ENCODE data around the gene TSR3.
A peak's percentile ranks its signal among the peaks of the same experiment; 100 is the strongest.

DNA sequence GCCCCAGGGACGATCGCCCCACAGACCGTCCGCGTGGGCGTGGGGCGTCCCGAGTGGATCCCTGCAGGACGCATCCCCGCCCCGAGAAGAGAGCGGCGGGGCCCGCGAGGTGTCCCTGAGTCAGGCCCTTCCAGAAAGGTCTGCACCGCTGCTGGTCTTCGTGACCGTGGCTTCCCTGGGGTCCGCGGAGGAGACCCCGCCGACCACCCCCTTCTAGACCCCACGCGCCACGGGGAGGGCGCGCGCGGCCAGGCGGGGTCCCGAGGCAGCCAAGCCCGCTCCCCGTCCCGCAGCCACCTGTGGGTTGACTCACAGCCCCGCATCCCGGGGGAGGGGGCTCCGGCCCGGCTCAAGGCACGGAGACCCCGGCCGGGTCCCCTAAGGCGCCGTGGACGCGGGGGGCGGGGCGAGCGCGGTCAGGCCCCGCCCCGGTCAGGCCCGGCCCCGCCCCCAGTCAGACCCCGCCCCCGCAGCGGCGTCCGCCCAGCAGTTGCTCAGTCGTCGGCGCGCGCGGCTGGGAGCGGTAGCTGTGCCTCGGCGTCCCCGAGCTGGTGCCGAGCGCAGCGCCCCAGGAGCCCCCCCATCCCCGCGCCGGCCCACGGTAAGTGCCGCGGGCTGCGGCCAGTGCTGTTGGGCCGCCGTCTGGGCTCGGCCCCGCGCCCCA is 18.4 kb downstream of the TSR3 start, which contains the start of gene BAIAP3:
- TF ChIP-seq POLR2AphosphoS5 (IDR thresholded peaks at IDR 0.05; ENCODE audit: low read depth, low read length) (peak; percentile 95), EZH2phosphoT487 (IDR thresholded peaks at IDR 0.05; ENCODE audit: borderline replicate concordance) (no peak), ZNF274 (IDR thresholded peaks at IDR 0.05; ENCODE audit: low read depth, low read length) (no peak), SIN3A (IDR thresholded peaks at IDR 0.05; ENCODE audit: low read depth) (no peak), FOSL1 (IDR thresholded peaks at IDR 0.05; ENCODE audit: low read depth) (no peak), POLR2A (IDR thresholded peaks at IDR 0.05; ENCODE audit: borderline replicate concordance, extremely low read depth, insufficient read depth, insufficient read length) (peak; percentile 60), YY1 (IDR thresholded peaks at IDR 0.05; ENCODE audit: extremely low read depth, insufficient replicate concordance, low read depth, low read length) (no peak), EZH2 (IDR thresholded peaks at IDR 0.05) (no peak)
- TF ChIP-seq, protein P1, sequence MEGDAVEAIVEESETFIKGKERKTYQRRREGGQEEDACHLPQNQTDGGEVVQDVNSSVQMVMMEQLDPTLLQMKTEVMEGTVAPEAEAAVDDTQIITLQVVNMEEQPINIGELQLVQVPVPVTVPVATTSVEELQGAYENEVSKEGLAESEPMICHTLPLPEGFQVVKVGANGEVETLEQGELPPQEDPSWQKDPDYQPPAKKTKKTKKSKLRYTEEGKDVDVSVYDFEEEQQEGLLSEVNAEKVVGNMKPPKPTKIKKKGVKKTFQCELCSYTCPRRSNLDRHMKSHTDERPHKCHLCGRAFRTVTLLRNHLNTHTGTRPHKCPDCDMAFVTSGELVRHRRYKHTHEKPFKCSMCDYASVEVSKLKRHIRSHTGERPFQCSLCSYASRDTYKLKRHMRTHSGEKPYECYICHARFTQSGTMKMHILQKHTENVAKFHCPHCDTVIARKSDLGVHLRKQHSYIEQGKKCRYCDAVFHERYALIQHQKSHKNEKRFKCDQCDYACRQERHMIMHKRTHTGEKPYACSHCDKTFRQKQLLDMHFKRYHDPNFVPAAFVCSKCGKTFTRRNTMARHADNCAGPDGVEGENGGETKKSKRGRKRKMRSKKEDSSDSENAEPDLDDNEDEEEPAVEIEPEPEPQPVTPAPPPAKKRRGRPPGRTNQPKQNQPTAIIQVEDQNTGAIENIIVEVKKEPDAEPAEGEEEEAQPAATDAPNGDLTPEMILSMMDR (IDR thresholded peaks at IDR 0.05 in 2 of 3, conservative IDR thresholded peaks at IDR 0.05 in 1 of 3; ENCODE audit: borderline replicate concordance in 1 of 3, insufficient read depth in 1 of 3, low read depth in 2 of 3, low read length in 2 of 3), result no peak
- TF ChIP-seq, protein P2, sequence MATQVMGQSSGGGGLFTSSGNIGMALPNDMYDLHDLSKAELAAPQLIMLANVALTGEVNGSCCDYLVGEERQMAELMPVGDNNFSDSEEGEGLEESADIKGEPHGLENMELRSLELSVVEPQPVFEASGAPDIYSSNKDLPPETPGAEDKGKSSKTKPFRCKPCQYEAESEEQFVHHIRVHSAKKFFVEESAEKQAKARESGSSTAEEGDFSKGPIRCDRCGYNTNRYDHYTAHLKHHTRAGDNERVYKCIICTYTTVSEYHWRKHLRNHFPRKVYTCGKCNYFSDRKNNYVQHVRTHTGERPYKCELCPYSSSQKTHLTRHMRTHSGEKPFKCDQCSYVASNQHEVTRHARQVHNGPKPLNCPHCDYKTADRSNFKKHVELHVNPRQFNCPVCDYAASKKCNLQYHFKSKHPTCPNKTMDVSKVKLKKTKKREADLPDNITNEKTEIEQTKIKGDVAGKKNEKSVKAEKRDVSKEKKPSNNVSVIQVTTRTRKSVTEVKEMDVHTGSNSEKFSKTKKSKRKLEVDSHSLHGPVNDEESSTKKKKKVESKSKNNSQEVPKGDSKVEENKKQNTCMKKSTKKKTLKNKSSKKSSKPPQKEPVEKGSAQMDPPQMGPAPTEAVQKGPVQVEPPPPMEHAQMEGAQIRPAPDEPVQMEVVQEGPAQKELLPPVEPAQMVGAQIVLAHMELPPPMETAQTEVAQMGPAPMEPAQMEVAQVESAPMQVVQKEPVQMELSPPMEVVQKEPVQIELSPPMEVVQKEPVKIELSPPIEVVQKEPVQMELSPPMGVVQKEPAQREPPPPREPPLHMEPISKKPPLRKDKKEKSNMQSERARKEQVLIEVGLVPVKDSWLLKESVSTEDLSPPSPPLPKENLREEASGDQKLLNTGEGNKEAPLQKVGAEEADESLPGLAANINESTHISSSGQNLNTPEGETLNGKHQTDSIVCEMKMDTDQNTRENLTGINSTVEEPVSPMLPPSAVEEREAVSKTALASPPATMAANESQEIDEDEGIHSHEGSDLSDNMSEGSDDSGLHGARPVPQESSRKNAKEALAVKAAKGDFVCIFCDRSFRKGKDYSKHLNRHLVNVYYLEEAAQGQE (IDR thresholded peaks at IDR 0.05; ENCODE audit: low read depth), result no peak
- TF ChIP-seq, protein P3, sequence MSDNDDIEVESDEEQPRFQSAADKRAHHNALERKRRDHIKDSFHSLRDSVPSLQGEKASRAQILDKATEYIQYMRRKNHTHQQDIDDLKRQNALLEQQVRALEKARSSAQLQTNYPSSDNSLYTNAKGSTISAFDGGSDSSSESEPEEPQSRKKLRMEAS (IDR thresholded peaks at IDR 0.05), result no peak
- TF ChIP-seq, protein P4, sequence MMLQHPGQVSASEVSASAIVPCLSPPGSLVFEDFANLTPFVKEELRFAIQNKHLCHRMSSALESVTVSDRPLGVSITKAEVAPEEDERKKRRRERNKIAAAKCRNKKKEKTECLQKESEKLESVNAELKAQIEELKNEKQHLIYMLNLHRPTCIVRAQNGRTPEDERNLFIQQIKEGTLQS (IDR thresholded peaks at IDR 0.05), result no peak
